GM12878 (cell line): ENCODE measurements around the gene ABCC4.

Experiments used
- CEBPB ChIP-seq, 2 experiments: fragments of 150-350 bp in 1 of 2; IDR thresholded peaks; 2 replicates each; pipeline ENCODE4 v1.6.1; 2012 to 2014; ENCODE audit warnings: low read depth in 2 of 2, low read length in 2 of 2, borderline replicate concordance in 1 of 2, inconsistent platforms in 1 of 2
- CTCF ChIP-seq, 3 experiments: IDR thresholded peaks in 2 of 3; conservative IDR thresholded peaks in 1 of 3; 2 replicates each; pipeline ENCODE4 v1.5.1; 2011; ENCODE audit warnings: low read depth in 3 of 3, low read length in 3 of 3, mild to moderate bottlenecking in 3 of 3, control low read depth in 2 of 3, moderate library complexity in 2 of 3, inconsistent platforms in 1 of 3, mixed read lengths in 1 of 3; ENCODE audit not compliant: control insufficient read depth in 2 of 3, insufficient read depth in 1 of 3; ENCODE audit errors: extremely low read depth in 1 of 3
- EED ChIP-seq: sonication (generic); IDR thresholded peaks from 2 replicates; pipeline ENCODE4 v1.6.1; 2016; ENCODE audit warnings: antibody characterized with exemption, low read depth
- LARP7 ChIP-seq: fragments of 450-650 bp; IDR thresholded peaks from 2 replicates; pipeline ENCODE4 v1.6.1; 2017; ENCODE audit warnings: mild to moderate bottlenecking
- NR2C2 ChIP-seq: IDR thresholded peaks from 2 replicates; pipeline ENCODE4 v1.6.1; 2011; ENCODE audit warnings: borderline replicate concordance, low read depth; ENCODE audit not compliant: control insufficient read depth, insufficient read length
- RB1 ChIP-seq: fragments of 450-650 bp; formaldehyde crosslinking; IDR thresholded peaks from 2 replicates; pipeline ENCODE4 v1.6.1; 2017; ENCODE audit warnings: mild to moderate bottlenecking, borderline replicate concordance
- SMARCA5 ChIP-seq: fragments of 450-650 bp; IDR thresholded peaks from 2 replicates; pipeline ENCODE4 v1.6.1; 2017; ENCODE audit warnings: mild to moderate bottlenecking
- SUPT20H ChIP-seq: IDR thresholded peaks from 2 replicates; pipeline ENCODE4 v1.6.1; 2011; ENCODE audit warnings: low read depth, mild to moderate bottlenecking, low read length, moderate library complexity, borderline replicate concordance; ENCODE audit not compliant: control insufficient read depth
- TAF1 ChIP-seq: IDR thresholded peaks from 2 replicates; pipeline ENCODE4 v1.6.1; 2011; ENCODE audit warnings: mild to moderate bottlenecking, low read depth, low read length, borderline replicate concordance
- YBX1 ChIP-seq: fragments of 450-650 bp; IDR thresholded peaks from 2 replicates; pipeline ENCODE4 v1.6.1; 2016; ENCODE audit warnings: antibody characterized with exemption
- ZBTB4 ChIP-seq: fragments of 450-650 bp; formaldehyde crosslinking; IDR thresholded peaks from 2 replicates; pipeline ENCODE4 v1.4.0; 2022; ENCODE audit warnings: mild to moderate bottlenecking, moderate library complexity

- TF ChIP-seq ZBTB4 (CRISPR knock-in tag) (no peak), CEBPB (IDR thresholded peaks at IDR 0.05; ENCODE audit: borderline replicate concordance in 1 of 2, low read depth in 2 of 2, low read length in 2 of 2) (no peak), TAF1 (no peak), SMARCA5 (no peak), NR2C2 (no peak), RB1 (no peak), CTCF (IDR thresholded peaks at IDR 0.05 in 2 of 3, conservative IDR thresholded peaks at IDR 0.05 in 1 of 3; ENCODE audit: control insufficient read depth in 2 of 3, extremely low read depth in 1 of 3, insufficient read depth in 1 of 3, low read depth in 3 of 3, low read length in 3 of 3) (no peak), LARP7 (no peak), EED (no peak), YBX1 (no peak), SUPT20H (no peak)
Observed at GRCh38 chr13:95241321-95241720, 59.9 kb downstream of the ABCC4 start.
